ENCODE measurements around the gene BRSK1. TPM values are rescaled to one million over a fixed set of nuclear protein-coding genes. Genes with fewer than 3 reads are reported as not detected.

BRSK1 gene
- total and polyA plus RNA-seq, 10 of the 15 experiments (the other 5 are each of a cell fraction or from before 2014, with no cell fraction given), result 0.03 to 0.76 (median 0.25) TPM; not detected in 4

DNA sequence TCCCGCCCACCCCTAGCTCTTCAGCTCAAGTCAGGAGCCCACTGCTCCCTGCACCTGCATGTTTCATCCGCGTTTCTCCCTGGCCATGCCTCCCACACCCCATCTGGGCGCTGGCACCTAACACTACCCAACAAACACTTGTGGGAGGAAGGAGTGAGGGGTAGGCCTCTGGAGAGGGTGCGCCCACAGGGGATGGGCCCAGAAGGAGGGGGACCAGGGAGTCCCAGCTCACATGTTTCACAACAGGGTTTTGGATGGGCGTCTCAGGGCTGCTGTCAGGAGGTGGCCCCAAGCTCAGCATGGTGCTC, 43.1 kb upstream of the BRSK1 start (continued):
- TF ChIP-seq PBX3 (IDR thresholded peaks at IDR 0.05; ENCODE audit: insufficient replicate concordance, low read depth, low read length) (no peak), SUPT20H (IDR thresholded peaks at IDR 0.05; ENCODE audit: borderline replicate concordance, control insufficient read depth, low read depth, low read length) (no peak), TAF1 (IDR thresholded peaks at IDR 0.05; ENCODE audit: borderline replicate concordance, low read depth, low read length) (no peak), RFX5 (IDR thresholded peaks at IDR 0.05; ENCODE audit: low read depth, low read length) (no peak)

- H3K27ac ChIP-seq (ENCODE audit: control insufficient read depth, insufficient read depth), result no peak overlapping the region
- POLR2A ChIA-PET, result no interaction called here
- RAD21 ChIA-PET (ENCODE audit: unreplicated experiment), result no interaction called here
- no peak overlapping the region for H3K9ac ChIP-seq (ENCODE audit: control insufficient read depth, insufficient read depth, low read length)
- FAIRE-seq, result no peak
- no peak overlapping the region for H3K4me2 ChIP-seq (ENCODE audit: control insufficient read depth, insufficient read depth)
- peaks cover 33 to 69% of the 10 kb centered on the region in 2 experiments; a peak in 3 of 4 replicates for H3K36me3 ChIP-seq (ENCODE audit: control insufficient read depth in 2 of 2, insufficient read depth in 2 of 2, low read length in 1 of 2)
- H4K20me1 ChIP-seq (ENCODE audit: control insufficient read depth, insufficient read depth), result no peaks in the 10 kb centered on the region
- no TSS peak for BruUV-seq (replicated peaks)
- 97% methylated on average over 35 of the region's 37 CpGs for WGBS (ENCODE audit: insufficient coverage, insufficient replicate concordance, low lambda C conversion rate, missing lambda C conversion rate)
- ATAC-seq, result no peak
- no peaks in the 10 kb centered on the region for H3K4me1 ChIP-seq (ENCODE audit: control insufficient read depth, insufficient read depth, low read length)
- no peak overlapping the region for H2AFZ ChIP-seq (ENCODE audit: control insufficient read depth, low read depth, low read length)
- intact Hi-C loops (cut with micrococcal nuclease; ENCODE audit: unreplicated experiment), result no loop called here
- SMC1A ChIA-PET (ENCODE audit: uncharacterized antibody, unreplicated experiment), result no interaction called here
- H3K79me2 ChIP-seq (ENCODE audit: control insufficient read depth, insufficient read depth, low read length), result no peaks in the 10 kb centered on the region
- in situ Hi-C loops (cut with MboI), result no loop called here
- no peak overlapping the region for H3K4me3 ChIP-seq
- no peak for TF ChIP-seq RFX5 (IDR thresholded peaks at IDR 0.05; ENCODE audit: low read depth, low read length)
- TF ChIP-seq, protein P1, sequence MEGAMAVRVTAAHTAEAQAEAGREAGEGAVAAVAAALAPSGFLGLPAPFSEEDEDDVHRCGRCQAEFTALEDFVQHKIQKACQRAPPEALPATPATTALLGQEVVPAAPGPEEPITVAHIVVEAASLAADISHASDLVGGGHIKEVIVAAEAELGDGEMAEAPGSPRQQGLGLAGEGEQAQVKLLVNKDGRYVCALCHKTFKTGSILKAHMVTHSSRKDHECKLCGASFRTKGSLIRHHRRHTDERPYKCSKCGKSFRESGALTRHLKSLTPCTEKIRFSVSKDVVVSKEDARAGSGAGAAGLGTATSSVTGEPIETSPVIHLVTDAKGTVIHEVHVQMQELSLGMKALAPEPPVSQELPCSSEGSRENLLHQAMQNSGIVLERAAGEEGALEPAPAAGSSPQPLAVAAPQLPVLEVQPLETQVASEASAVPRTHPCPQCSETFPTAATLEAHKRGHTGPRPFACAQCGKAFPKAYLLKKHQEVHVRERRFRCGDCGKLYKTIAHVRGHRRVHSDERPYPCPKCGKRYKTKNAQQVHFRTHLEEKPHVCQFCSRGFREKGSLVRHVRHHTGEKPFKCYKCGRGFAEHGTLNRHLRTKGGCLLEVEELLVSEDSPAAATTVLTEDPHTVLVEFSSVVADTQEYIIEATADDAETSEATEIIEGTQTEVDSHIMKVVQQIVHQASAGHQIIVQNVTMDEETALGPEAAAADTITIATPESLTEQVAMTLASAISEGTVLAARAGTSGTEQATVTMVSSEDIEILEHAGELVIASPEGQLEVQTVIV (IDR thresholded peaks at IDR 0.05; ENCODE audit: borderline replicate concordance, partially characterized antibody), result no peak
- no peak for TF ChIP-seq CREB1 (IDR thresholded peaks at IDR 0.05; ENCODE audit: low read depth)
- no peak for TF ChIP-seq SP1 (IDR thresholded peaks at IDR 0.05; ENCODE audit: low read depth, low read length)
- TF ChIP-seq NR2F1 (conservative IDR thresholded peaks at IDR 0.05), result no peak
- CTCF ChIA-PET, result no interaction called here
- no peaks in the 10 kb centered on the region for H3K27me3 ChIP-seq (replicated peaks in 1 of 2; ENCODE audit: control insufficient read depth in 2 of 2, insufficient read depth in 2 of 2, low read length in 1 of 2)
- no peaks in the 10 kb centered on the region for H3K9me3 ChIP-seq (replicated peaks; ENCODE audit: control insufficient read depth, insufficient read depth, low read length)
- no peak for DNase-seq (ENCODE audit: low read depth, low spot score)
Measured at GRCh38 chr19:55241143-55241934, 42.5 kb upstream of the BRSK1 start.
